NCI-H2107 treated with DMSO at 0.1 percent for 48 hours (cell line): Measurements from ENCODE around the gene TBX2.

Source experiments
- DNase-seq: peaks from one replicate; lab custom pipeline; 2025; ENCODE audit not compliant: unreplicated experiment; lab: John Stamatoyannopoulos, UW

The TBX2 gene

DNA sequence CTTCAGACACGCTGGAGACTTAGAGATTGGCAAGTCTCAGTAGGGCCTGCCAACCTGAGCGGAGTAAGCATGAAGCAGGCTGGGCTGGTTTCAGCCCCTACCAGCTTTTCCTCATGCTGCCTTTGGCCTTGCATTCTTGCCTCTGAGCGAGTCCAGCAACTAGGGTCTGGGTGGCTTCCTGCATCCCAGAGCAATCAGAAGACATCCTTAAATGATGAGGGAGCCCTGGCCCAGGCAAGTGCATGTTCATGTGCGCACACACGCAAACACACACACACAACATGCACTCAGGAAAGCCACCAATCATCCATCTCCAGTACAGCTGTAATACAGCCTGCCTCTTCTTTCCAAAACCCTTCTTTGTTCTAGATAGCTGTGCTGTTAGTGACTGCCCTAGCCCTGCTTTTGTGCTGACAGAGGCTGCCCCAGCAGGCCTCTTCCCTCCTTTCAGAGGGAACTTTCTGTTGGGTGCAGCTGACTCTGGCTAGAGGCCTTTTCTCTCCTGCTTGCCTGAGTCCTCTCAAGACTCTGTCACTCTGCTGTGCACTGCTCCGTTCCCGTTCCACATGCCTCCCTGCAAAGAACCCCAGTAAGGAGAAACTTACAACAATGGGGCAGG, 30.7 kb upstream of the TBX2 start:
- peak; percentile 10 for DNase-seq

DNA sequence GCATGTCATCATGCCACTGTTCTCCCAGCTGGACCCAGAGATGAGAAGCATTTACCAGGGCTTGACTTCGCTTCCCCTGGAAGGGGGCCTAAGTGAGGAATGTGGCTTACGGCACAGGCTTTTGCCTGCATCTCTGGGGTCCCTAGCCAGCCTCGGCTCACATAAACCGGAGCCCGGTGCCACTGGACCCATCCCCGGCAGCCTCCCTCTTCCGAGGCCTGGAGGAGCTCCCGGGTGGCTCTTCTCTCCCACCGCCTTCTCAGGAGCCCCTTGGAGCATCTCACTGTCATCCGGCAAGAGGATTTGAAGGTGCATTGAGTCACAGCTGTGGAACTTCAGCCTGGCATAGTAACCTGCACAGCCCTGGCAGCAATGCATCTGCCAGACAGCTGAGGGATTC, 29.9 kb upstream of the TBX2 start:
- no peak for DNase-seq

DNA sequence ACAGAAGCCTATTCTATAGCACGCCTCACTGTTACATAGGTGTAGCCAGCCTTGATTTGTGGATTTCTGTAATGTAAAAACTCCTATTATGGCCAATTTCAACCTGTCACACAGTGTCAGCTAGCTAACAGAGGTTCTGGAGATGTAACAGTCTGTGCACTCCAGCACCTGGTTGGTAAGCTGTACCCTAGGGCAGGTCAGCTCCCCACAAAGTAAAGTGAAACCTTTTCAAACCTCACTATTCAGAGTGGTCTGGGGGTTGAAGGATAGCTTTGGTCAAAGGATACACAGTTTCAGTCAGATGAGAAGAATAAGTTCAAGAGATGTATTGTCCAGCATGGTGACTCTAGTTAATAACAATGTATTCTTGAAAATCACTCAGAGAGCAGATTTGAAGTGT, 28.5 kb upstream of the TBX2 start:
- no peak for DNase-seq

DNA sequence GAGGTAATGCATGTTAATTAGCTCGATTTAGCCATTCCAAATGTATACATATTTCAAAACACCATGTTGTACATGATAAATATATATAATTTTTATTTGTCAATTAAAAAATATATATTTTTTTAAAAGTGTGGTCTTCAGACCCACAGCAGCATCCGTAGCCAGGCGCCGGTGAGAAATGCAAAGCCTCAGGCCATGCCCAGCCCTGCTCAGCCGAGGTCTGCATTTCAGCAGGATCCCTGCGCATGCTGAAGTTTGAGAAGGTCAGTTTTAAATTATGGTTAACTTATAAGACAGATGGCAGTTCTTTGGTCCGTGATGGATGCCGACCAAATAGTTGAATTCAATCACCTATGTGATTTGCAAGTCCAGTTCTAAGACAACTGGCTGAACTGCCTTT, 28.0 kb upstream of the TBX2 start:
- no peak for DNase-seq

DNA sequence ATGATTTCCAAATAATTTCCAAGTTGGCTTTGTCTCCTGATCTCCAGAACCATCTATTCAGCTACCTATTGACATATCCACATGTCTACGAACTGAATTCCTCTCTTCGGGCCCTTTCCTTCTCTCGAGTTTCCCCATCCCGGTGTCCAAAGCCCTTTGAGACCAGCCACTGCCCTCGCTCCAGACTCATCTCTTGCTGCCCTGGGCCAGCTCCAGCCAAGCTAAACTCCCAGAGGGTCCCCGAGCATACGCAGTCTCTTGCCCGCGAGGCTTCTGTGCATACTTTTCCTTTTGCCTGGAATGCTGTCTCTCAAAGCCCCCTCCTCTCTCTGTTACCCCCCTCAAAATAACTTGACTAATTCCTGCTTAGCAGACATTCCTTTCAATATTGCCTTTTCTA, 27.2 kb upstream of the TBX2 start:
- no peak for DNase-seq

DNA sequence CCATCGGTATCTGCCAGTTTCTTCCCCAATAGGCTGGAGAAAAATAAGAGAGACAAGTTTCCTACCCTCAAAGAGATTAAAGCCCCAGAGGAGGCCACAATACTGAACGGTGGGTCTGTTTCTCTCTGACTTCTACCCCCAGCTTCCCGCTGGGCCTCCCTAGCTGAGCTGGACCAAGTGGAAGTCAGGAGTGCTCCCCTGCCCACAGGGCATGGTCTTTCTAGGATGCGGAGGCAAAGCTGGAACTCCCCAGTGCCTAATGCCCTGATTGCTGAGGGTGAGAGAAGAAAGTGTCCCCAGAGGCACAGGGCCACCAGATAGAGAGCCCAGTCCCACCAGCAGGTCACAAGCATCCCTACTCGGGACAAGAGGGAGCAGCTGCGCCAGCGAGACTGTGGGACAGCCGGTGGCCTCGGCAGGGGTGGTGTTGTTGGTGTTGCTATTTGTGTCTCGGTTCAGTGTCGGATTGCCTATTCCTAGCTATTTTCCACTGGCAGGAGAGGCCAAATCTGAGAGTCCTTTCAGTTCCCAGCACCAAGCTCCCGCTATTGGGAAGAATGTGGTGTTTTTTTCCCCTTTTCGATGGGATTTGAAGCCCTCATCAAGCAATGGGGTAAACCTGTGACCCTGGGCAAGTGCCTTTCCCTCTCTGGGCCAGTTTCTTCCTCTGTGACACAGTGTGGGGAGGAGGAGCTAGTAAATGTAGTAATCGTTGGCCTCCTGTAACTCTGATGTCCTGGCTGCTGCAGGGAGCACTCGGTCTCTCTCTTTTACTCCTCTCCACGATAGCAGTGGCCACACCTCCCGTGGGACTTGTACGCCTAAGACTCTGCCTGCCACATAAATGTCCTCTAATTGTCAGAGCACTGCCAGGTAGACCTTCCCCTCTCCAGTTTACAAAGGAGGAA, 22.5 kb upstream of the TBX2 start:
- DNase-seq = no peak

DNA sequence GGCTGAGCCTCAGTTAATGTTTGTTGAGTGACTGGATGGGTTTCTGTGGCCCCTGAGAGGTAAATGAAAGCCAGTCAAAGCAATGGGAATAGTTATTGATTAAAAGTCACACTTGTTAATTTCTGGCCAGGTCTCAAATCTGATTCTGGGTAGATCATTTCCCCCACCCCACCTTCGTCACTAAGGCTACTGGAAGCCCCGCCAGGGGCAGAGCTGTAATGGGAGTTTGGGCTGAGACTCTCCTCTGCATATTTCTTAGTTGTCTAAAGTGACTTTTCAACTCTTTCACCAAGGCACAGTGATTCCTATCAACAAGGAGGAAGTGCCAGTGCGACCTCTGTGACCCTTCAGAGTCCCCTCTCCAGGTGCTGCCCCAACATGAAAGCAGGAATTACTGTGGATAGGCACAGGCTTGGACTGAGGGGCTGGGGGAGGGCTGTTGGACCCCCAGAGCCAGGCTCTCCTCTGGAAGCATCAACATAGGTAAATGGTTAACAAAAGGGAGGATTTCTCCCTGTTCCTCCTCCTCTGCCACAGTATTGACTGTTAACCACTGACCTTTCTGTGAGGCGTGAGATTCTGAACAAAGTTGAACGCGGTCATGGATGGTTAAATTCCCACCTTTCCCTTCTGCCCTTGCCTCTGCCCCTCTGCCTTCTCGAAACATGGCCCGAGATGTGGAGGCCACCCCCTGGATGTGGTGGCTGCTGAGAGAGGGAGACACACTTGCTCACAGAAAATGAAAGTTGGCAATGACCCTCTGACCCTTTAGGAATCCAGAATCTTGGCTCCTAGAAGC, 20.8 kb upstream of the TBX2 start:
- DNase-seq = no peak

DNA sequence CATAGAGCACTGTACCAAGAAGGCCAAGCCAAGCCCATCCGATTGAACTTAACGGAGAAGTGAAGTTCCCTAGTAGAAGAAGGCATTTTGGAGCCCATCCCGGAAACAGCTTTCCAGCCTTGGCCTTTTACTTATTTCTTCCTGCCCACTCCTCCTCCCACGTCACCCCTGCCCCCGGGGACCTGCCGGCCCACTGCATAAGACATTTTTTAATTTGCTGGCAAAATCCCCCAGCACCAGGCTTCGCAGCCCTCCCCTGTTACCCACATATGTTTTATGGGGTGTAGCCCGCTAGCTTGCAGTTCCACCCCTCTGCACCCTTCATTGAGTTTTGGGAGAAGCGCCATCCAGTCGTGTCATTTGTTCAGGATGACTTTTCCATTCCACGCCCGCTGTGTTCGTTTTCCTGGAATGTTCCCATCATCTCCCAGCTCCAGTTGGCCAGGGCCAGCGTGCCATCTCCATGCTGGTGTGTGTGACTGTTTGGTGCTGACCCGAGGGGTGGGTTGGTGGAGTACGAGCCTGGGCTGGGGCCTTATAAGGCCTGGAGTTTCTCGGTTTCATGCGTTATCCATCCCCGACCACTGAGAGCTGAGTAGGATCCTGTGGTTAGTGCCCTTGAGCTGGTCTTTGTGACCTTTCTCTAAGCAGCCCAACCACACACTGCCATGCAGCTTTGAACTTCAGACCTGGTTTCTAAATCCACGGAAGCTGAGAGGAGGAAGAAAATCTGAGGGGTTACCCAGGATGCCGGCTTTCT, 20.0 kb upstream of the TBX2 start:
- no peak for DNase-seq

DNA sequence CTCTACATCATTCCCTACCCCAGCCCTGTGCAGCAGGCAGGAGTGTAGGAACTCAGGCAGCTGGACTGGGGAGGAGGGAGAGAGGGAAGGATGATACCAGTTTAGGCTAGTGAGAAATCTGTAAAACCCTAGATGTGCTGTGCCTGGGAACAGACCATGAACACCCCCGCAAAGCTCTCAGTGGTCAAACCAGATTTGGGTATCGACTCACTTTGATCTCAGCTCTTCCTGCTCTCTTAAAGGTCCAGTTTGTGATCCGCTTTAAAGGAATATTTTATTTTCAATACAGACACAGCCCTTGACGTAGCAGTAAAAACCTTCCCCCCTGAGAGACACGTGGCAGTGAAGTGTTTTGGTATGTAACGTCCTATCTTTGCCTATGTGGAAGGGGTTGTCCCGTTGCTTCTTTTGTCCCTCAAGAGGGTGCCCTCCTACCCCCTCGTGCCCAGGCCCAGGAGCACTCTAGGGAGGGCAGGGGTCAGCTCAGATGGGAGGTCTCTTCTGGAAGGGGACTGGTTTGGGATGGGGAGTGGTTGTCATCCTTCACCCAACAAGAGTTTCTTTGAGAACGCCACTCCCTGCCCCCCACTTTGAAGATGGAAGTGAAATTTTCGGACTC, 19.3 kb upstream of the TBX2 start:
- no peak for DNase-seq

DNA sequence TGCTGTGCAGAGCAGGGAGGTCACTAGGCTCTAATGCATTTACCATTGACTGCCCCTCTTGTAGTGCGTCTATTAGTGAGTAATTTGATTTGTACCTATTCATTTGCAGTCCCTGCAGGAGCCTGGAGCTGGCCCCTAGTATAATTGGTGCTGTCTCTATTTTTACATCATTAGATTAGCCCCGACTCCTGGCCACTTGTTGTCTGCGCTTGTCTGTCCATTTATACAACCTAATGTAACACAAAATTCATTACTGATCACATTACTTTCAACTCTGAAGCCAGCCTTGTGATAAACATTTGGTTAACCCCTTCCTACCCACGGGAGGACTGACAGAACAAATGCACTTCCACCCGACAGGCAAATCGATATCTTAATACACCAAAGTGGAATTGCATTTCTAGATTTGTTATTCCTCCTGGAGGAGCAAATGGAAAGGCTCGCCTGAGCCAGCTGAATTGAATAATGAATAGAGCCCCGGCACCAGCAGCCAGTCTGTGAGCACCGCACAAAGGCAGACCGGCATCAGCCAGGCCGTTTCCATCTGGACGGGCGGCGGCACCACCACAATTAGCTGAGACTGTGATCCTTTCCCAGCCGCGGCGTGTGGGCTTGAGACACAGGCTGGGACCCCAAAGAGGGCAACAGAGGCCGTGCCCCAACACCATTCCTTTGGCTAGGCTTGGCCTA, 18.7 kb upstream of the TBX2 start:
- no peak for DNase-seq

DNA sequence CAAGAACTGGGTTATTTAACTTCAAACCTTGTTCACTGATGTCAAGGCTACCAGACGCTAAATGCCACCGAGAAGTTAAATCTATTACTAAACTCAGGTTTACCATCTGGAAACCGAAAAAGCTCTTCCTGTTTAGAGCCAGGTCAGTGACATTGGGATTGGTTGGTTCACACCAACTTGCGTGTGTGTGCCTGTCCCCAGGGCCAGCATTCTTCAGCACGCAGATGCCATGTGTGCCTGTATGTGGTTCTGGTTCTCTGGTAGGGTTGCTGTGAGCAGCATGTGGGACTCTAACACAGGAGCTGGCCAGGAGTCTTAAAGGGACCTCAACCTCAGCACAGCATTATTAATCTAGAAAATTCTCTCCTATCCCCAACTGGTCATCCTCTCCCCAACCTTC, 18.1 kb upstream of the TBX2 start:
- no peak for DNase-seq

DNA sequence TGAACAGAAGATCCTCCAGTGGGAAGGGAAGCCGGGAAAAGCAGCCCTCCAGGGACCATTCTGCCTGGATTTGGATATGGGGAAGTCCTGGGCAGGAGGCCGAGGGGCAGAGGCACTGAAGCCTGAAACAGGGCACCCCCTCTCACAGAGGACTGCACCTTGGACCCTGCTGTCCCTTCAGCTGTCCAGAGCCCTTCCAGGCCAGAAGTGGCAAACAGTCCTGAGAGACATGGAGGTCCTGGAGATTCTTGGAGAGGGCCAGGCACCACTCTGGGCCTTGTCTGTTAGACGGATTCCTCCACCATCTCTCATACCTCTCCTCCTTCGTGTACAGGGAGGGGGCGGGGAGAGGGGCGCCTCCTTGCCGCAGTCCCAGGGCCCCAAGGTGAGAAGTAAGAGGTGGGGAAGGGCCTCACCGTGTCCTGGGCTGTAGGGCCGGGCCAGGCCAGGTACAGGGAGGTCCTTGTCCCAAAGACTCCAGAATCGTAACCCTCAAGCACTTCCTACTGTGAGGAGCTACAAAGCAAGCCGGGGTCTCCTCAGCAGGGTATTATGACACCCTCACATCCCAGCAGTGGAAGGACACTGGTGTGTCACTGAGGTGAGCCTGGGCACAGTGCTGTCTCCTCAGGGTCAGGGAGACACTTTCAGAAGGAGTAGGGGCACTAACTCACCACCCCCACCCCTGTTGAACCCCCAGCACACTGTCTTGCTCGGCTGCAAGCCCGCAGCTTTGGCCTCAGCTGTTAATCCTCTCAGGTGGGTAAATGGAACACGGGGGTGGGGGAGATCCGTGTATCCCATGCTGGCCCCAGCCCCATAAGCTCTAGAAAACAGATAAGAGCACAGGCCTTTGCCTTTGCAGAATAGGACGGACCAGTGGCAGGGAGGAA, 16.6 kb upstream of the TBX2 start:
- DNase-seq = no peak

DNA sequence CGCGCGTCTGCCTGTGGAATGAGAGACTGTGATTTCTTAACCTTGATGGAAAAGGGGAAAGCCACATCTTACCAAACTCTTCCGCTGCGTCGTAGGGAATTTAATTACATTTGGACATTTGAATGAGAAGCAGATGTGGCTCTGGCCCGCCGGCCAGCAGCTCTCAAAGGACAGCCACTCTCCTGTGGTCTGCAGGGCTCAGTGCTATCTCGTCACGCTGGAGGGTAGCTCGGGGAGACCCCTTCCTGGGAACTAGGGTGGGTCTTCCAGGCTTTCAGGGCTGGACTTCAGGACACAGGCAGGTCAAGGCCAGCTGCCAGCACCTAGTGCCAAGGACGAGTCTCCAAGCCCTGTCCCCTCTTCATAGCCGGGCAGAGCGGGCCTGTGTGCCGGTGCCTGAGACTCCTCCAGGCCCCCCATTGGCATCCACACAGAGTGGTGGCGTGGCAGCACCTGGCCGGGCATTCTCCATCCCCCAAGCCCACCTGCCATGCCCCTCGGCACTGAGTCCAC, 15.9 kb upstream of the TBX2 start:
- DNase-seq = no peak

DNA sequence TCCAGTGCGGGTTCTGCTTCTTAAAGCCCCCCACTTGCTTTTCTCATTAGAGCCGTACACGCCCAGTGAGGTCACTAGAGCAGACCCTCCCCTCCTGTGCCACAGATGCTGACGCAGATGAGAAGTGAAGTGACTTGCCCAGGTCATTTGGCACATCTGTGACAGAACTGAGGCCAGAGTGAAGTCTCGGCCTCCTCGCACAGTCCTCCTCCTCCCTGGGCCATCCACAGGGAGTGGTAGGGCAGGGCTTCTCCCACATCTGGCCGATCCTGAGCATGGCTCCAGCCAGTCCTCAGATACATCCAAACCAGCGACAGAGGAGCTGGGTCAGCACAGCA, 15.3 kb upstream of the TBX2 start:
- DNase-seq = no peak

DNA sequence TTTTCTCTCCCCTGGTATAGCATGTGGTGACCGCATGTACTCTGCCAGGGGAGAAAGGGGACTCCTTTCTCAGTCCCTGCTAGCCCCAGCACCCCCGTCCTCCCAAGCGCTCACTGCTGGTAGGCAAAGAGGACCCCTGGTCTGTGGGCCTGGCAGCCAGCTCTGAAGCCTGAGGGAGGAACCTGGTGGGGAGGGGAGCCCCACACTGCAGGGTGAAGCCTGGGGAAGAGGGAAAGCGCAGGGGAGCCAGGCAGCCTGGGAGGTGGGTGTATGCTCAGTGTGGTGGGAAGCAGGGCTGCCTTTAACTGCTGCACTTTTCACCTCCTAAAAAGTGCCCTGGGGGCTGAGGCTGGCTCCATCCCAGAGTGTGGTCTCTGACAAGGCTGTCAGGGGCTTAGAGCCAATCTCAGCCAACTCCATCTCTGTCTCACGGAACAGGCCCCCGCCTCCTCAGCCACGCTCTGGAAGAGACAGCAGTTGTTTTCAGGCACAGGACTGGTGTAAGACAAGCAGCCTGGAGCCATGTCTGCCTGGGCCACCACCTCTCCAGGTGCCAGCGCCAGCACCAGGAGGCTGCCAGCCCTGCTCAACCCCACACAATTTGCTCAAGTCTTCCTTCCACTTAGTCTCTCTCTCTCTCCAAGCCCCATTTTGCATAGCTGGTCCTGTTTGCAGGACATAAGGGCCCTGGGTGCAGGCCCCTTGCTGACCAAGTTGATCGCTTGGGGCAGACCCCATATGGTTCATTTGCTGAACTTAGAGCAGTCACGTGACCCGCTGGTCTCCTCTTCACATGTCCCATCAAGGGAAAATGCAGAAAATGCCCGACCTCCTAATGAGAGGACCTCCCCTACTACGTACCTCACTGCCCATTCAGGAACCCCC, 14.7 kb upstream of the TBX2 start:
- no peak for DNase-seq

DNA sequence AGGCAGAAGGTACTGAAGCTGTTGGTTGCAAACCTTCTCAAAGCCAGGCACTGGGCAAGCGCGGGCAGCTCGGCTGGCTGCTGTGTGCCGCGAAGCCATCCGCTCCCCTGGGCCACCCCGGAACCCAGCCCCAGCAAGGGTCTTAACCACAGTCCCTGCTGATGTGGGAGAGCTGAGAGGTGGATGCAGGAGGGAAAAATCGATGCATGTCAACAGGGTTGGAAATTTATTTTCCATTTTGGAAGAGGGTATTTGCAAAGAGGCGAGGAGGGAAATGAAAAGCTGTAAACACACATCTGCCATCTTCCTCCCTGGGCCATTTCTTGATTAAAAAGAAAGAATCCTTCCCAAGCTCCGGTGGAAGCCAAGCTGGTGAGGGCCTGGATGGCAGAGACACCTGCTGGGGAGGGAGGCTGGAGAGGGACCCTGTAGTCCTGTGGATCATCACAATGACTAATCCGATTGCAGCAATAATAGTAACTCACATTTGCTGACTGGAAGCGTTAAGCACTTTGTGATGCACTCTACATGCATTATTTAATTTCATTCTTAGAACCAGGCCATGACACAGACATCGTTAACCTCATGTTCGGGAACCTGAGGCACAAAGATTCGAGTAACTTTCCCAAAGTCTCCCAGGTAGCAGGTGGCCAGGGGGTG, 13.9 kb upstream of the TBX2 start:
- DNase-seq = no peak

DNA sequence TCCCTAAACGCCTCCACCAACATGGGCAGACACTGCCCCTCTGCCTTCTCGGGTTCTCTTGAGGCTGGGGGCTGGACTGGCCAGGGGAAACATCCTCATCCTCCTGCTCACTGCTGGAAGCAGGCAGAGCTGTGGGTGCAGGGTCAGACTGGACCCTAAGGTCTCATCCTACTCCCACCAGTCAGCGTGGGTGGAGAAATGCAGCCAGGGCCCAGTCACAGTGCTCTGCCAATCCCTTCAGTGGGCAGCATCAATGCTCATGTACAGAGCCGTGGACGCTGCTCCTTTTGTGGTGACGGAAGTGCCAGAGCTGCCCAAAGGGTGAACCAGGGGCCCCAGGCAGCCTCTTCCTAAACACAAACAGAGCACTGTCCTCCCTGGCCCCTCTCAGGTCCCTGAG, 13.4 kb upstream of the TBX2 start:
- DNase-seq = no peak

DNA sequence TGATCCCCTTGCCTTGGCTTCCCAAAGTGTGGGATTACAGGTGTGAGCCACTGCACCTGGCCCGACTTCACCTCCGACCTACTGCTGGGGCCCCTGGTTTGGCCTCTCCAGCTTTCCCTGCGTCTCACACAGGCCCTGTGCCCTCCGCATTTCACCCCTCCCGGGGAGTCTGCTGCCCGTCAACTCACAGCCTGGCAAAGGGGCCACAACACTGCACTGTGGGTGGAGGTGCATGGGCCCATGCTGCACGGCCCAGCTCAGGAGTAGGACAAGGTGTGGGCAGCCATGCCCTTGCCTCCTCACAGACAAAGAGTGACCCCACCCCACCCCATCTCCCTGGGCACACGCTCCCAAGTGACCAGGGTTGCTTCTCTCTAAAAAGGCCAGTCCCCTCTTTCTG, 12.6 kb upstream of the TBX2 start:
- no peak for DNase-seq
